ENCODE data around the gene CARNS1.

DNA sequence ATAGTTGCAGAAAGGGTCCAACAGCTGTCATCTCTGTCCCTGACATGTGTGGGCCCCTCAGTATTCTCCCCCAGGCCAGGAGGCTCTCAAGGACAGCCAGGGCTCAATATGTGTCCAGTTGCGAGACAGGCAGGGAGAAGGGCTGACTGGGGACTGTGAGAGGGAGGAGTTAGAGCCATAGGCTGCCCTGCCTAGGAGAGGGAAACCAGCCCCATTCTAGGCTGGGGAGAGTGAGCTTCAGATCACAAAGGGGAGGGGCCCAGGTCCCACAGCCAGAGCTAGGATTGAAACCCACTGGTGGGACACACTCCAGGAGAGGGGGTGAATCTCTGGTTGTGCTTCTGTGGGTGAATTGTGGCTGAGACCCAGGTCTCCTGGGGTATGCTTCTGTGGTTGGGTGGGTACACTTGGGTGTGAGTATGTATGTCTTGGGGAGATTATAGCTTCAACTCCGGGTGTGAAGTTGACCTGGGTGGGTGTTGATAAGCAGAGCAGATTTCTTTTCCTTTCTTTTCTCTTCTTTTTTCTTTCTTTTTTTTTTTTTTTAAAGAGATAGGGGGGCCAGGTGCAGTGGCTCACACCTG is 2.1 kb upstream of the CARNS1 start:
- TF ChIP-seq, protein P1, sequence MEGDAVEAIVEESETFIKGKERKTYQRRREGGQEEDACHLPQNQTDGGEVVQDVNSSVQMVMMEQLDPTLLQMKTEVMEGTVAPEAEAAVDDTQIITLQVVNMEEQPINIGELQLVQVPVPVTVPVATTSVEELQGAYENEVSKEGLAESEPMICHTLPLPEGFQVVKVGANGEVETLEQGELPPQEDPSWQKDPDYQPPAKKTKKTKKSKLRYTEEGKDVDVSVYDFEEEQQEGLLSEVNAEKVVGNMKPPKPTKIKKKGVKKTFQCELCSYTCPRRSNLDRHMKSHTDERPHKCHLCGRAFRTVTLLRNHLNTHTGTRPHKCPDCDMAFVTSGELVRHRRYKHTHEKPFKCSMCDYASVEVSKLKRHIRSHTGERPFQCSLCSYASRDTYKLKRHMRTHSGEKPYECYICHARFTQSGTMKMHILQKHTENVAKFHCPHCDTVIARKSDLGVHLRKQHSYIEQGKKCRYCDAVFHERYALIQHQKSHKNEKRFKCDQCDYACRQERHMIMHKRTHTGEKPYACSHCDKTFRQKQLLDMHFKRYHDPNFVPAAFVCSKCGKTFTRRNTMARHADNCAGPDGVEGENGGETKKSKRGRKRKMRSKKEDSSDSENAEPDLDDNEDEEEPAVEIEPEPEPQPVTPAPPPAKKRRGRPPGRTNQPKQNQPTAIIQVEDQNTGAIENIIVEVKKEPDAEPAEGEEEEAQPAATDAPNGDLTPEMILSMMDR (conservative IDR thresholded peaks at IDR 0.05 in 1 of 2, IDR thresholded peaks at IDR 0.05 in 1 of 2; ENCODE audit: low read depth in 1 of 2, low read length in 2 of 2) = no peak
- no peak for TF ChIP-seq EZH2 (IDR thresholded peaks at IDR 0.05; ENCODE audit: low read length, missing control alignments)

Data from fibroblast of lung (primary cell).